Stimulated activated CD4-positive, alpha-beta T cell treated with anti-CD3 and anti-CD28 coated beads, Interleukin-1b, Interleukin-23, amount 100 ng/mL, for 48 hours (primary cell): ENCODE results near the gene LDB3.

Source experiments
- DNase-seq: peaks from one replicate; pipeline ENCODE4 v3.0.0-alpha.2; 2020

The LDB3 gene

GRCh38 chr10:86665868-86666267 is 2.4 kb upstream of the LDB3 start:
- DNase-seq: no peak

GRCh38 chr10:86666538-86666937 is 1.8 kb upstream of the LDB3 start:
- DNase-seq: no peak

- no peak for DNase-seq
Observed at GRCh38 chr10:86667421-86668181, 710 bp upstream of the LDB3 start.

GRCh38 chr10:86670290-86670811 is 2.0 kb downstream of the LDB3 start:
- DNase-seq: no peak

GRCh38 chr10:86670876-86671275 is 2.6 kb downstream of the LDB3 start:
- no peak for DNase-seq

GRCh38 chr10:86671419-86671818 is 3.1 kb downstream of the LDB3 start:
- DNase-seq: no peak

- no peak for DNase-seq
Observed at GRCh38 chr10:86671985-86672710, 3.8 kb downstream of the LDB3 start.

GRCh38 chr10:86673216-86673826 is 5.0 kb downstream of the LDB3 start:
- no peak for DNase-seq

GRCh38 chr10:86673827-86674581 is 5.7 kb downstream of the LDB3 start:
- DNase-seq: no peak

- no peak for DNase-seq
Observed at GRCh38 chr10:86674912-86675311, 6.6 kb downstream of the LDB3 start.

GRCh38 chr10:86677374-86677773 is 9.1 kb downstream of the LDB3 start:
- no peak for DNase-seq

GRCh38 chr10:86678999-86679792 is 10.9 kb downstream of the LDB3 start:
- no peak for DNase-seq

- DNase-seq: no peak
Observed at GRCh38 chr10:86681047-86681446, 12.7 kb downstream of the LDB3 start.

GRCh38 chr10:86681722-86682386 is 13.5 kb downstream of the LDB3 start:
- DNase-seq: no peak

GRCh38 chr10:86682675-86683074 is 14.4 kb downstream of the LDB3 start:
- DNase-seq: no peak

GRCh38 chr10:86684331-86685097 is 16.2 kb downstream of the LDB3 start:
- DNase-seq: no peak

GRCh38 chr10:86685416-86685815 is 17.1 kb downstream of the LDB3 start:
- no peak for DNase-seq

GRCh38 chr10:86685893-86686632 is 17.8 kb downstream of the LDB3 start:
- no peak for DNase-seq

GRCh38 chr10:86686972-86687371 is 18.7 kb downstream of the LDB3 start:
- DNase-seq: no peak

- no peak for DNase-seq
Observed at GRCh38 chr10:86687750-86688149, 19.4 kb downstream of the LDB3 start.
